CD4-positive, alpha-beta T cell treated with Interleukin-10 for 1 hour (primary cell): ENCODE results near the gene MDH1B.

ENCODE experiments used
- DNase-seq: peaks from one replicate; pipeline ENCODE4 v3.0.0-alpha.2; 2020

The MDH1B gene

DNA sequence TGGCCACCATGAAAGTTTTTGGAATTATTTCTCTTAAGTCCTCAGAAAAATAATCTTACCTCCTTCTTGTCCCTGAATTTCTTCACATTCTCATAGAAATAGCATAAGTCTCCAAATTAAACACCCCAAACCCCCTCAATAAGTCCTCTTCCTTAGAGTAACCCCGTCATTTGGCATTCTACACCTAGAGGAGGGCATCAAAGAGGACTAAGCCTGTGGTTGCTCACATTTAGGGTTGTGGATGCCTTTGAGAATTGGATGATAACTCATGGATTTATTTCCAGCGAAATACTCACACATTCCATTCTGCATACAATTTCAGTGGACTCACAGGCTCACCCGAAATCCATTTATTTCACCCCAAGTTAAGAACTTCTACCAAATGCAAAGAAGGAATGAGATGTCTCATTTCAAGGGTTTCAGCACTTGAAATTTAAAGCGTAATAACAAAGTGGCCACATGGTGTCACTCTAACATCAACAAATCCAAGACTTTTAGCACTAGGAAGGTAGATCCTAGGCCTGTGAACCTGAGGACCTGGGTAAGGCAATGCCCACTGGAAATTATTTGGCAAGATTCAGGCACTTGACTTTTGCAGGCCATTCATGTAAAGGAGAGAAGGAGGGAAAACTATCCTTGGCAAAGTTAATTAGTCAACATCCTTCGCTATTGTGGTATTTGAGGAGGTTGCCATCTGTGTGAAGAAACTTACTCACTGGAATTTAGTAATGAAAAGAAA is 71.6 kb downstream of the MDH1B start:
- peak; percentile 61 for DNase-seq

DNA sequence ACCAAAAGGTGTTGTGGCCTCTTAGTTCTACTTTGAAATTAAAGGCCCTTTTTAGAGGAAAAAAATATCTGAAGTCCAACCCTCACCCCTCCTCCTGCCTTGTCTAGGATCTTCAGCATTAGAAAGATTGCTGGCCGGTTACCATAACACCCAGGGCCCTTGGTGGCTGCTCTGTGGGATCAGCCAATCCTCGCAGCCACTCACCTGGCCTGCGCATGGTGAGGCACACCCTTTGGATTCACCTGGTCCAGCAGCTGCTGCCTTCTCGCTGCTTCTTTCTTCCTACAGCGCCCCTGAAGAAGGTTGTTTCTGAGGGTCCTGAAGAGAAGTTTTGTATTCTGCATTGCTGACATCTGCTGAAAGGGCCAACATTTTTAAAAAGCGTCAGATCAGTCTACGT is 72.2 kb downstream of the MDH1B start:
- DNase-seq = no peak

- no peak for DNase-seq
These were observed 76.1 kb downstream of the MDH1B start for GRCh38 chr2:206688990-206689389.

DNA sequence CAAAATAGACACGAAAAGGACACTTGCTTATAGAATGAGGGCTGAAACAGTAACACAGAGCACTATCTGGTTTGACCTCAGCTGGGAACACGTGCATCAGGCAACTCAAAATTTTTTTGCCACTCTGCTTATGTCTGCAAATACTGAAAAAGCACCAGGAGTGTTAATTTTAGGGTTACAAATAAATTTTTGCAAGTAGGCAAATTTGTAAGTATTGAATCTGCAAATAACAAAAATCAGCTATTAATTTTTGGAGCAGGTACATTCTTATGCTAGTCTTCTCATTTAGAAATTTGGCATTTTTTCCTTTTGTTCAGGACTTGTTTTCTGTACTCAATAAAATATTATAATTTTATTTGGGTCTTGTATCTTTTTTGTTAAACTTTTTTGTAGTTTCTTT is 76.7 kb downstream of the MDH1B start:
- no peak for DNase-seq
